Measurements from ENCODE around the gene ATP6V0A1.
A peak's percentile ranks its signal among the peaks of the same experiment; 100 is the strongest.
"Not testable (repeated sequence)": the region's sequence is repeated elsewhere in the genome, so short reads cannot be mapped to it uniquely, and the experiment has no call there.

Gene ATP6V0A1

DNA sequence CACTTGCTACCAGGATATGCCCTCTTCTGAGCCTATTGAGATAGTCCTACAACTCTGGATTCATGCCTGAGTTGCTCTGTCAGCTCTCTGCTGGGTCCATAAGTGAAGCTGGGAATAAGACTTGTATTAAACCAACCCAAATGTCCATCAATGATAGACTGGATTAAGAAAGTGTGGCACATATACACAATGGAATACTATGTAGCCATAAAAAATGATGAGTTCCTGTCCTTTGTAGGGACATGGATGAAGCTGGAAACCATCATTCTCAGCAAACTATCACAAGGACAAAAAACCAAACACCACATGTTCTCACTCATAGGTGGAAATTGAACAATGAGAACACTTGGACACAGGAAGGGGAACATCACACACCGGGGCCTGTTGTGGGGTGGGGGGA lies 19.1 kb downstream of the ATP6V0A1 start:
- not testable (repeated sequence) for DNase-seq

GRCh38 chr17:42484304-42484703 lies 25.6 kb downstream of the ATP6V0A1 start:
- DNase-seq: peak; percentile 54

GRCh38 chr17:42485680-42486079 lies 27.0 kb downstream of the ATP6V0A1 start:
- DNase-seq: no peak

DNA sequence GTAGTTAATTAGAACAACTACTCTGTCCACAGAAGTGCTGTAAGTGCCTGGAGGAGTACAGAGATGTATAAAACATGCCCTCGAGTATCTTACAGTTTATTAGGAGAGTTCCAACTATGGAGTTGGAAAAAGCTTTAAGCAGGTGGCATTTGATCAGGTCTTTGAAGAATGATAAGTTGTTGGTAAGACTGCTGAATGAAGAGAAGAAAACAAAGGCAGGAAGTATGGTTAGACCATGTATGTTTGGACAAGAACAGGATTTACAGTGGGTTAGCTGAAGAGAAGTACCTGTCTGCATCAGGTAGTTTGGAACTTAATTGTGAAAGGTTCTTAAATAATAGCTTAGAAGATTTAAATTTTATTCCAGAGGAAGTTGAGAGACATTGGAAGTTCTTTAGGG lies 29.4 kb downstream of the ATP6V0A1 start:
- DNase-seq: no peak

- DNase-seq: no peak
Observed at GRCh38 chr17:42493319-42493718, 34.6 kb downstream of the ATP6V0A1 start.

GRCh38 chr17:42494673-42495072 lies 36.0 kb downstream of the ATP6V0A1 start:
- DNase-seq: no peak

- no peak for DNase-seq
Observed at GRCh38 chr17:42498828-42499227, 40.1 kb downstream of the ATP6V0A1 start.

- no peak for DNase-seq
Observed at GRCh38 chr17:42502091-42502490, 43.4 kb downstream of the ATP6V0A1 start.

- no peak for DNase-seq
Observed at GRCh38 chr17:42502926-42503325, 44.2 kb downstream of the ATP6V0A1 start.

DNA sequence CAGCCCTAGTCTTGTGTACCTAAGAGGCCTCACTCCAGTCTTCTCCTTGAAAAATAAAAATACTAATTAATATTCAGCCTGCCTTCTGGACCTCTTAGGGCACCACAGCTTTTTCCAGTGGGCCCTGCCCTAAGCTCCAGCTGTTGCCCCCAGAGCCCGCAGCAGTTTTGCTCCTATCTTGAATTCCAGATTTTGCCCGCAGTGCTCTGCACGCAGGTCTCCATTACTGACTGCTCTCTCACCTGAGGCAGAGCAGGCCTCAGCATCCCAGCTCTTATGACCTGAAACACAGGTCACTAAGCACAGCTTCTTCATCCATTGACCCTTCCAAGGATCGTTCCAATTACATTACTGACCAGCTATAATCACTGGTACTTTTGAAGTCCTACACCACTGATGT lies 49.0 kb downstream of the ATP6V0A1 start:
- DNase-seq: no peak

GRCh38 chr17:42508426-42509165 lies 49.9 kb downstream of the ATP6V0A1 start:
- no peak for DNase-seq

GRCh38 chr17:42509409-42509808 lies 50.7 kb downstream of the ATP6V0A1 start:
- DNase-seq: no peak

DNA sequence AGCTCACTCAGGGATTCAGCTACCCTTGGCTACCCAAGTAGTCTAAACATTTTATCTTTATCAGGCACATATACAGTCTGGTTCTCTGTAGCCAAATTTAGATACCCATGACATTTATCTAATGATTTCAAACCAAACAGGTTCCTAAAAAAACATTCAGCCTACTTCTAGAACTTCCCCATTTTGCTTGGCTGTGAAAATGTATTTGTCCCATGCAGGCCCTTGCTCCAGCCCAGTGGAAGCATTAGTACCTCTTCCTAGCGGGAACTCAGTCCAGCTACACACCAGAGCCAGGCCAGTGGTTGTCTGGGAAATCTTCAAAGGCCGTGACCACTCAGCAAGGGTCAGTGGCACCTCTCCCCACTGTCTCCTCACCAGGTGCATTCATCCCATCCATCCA lies 51.2 kb downstream of the ATP6V0A1 start:
- no peak for DNase-seq

DNA sequence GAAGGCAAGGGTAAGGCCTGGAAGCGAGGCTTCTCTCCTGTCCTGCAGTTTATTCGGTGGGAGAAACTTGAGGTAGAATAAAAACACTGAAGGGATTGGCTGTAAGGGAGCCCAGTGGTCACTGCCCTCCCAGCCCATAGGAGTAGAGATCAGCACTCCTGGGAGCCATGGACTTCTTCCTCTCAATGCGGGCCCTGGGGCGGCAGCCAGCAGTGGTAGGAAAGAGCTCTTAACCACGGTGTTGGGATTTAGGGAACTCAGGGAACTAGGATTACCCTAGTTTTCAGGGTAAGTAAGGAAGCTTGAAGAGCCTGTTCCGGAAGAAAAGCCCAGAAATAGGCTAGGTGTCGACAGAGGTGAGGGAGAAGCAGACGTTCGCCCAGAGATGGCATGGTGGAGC lies 53.6 kb downstream of the ATP6V0A1 start:
- DNase-seq: no peak

DNA sequence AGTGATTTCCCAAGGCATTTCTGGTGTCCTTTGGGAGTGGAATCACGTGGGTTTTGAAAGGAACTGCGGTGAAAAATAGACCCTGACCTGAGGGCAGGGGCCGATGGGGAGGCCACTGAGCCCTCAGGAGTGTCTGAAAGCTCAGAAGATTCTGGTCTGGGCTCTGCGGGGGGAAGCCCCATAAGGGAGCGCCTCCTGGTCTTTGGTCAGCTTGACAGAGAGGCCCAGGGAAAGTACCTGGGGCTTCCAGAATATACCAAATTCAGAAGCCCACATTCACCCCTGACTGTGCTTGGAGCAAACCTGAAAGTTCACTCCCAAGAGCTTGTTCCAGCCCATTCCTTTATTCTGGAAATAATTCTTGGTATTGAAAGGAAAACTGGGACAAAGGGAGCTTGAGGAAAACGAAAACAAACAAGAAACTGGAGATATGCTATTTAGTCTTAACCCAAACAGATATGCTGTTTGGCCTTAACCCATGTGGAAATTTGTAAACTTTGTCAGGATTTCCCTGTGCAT lies 54.1 kb downstream of the ATP6V0A1 start:
- no peak for DNase-seq

DNA sequence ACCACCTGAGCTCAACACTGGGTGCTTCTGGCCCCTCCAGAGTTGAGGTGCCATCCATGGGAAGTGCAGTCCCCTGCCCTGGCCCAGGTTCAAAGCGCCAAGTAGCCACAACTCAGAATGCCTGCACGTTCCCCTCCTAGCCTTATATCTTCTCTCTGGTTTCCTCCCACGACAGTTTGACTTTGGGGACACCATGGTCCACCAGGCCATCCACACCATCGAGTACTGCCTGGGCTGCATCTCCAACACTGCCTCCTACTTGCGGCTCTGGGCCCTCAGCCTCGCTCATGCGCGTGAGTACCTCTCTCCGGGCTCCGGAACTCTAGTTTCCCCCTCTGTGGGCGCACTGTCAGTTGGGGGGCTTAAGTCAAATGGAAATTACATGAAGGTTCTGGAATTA lies 55.0 kb downstream of the ATP6V0A1 start:
- no peak for DNase-seq

- DNase-seq: no peak
Observed at GRCh38 chr17:42514279-42514678, 55.6 kb downstream of the ATP6V0A1 start.

- DNase-seq: no peak
Observed at GRCh38 chr17:42514867-42515266, 56.2 kb downstream of the ATP6V0A1 start.

GRCh38 chr17:42517516-42517915 lies 58.8 kb downstream of the ATP6V0A1 start:
- peak; percentile 86 for DNase-seq

DNA sequence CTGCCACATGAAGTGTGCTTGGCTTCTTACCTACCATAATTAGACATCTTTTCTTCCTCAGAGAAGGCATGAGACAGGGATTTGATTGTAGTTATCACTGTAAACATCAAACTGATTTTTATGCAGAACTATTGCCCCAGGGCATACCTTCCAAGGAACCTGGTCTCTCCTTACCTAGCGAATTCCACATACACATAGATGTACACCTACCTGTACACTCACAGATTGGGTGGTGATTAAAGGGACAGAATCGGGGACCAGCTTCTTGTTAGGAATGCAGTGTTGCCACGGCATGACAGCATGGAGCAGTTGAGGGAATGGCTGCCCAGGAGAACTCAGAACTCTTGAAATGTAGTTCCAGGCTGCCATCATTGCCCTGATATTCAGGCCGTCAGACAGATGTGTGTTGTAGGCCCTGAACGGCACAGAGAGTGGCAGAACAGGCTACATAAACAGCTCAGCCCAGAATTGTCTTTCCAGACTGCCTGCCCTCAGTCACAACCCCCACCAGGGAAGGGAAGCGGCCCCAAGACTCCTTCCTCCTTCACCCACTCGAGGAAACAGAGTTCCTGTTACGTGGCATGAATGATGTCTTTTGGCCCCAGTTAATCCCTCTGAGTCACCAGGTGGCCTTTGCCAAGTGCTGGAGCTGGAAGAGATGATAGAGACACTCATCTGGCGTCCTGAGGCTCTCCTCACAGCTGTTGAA lies 59.5 kb downstream of the ATP6V0A1 start:
- no peak for DNase-seq

DNA sequence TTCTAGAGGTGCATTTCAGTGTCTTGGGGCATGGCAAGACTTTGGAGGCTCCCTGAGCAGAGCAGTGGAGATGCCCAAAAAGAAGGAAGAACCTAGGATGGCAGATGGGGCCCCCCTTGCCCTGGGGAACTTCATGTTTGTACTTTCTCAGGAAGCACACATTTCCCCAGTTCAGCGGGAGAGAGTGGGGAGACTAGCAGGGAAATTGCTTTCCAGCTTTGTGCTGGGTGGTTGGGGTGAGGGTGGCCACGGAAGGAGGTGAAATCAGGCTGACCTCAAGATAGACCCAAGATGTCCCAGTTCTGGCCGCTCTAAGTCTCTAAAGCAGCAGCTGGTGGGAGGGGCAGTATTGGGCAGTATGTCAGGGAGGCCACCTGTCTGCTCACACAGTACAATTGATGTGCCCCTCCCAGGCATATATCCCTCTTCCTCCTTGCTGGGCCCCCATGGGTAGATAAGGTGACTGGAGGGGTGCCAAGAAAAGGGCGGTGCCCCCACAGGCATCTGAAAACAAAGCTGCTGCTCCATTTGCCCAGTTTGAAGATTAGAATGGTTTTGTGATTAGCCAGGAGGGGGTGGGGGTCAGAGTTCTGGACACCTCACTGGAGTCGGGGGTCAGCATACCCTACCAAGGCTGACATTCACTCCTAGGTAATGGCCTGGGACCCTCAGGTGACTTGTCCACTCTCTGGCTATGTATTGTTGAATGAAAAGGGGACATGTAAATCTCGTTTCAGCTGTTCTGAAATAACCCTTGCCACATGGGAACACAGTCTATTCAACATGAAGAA lies 60.3 kb downstream of the ATP6V0A1 start:
- no peak for DNase-seq

DNA sequence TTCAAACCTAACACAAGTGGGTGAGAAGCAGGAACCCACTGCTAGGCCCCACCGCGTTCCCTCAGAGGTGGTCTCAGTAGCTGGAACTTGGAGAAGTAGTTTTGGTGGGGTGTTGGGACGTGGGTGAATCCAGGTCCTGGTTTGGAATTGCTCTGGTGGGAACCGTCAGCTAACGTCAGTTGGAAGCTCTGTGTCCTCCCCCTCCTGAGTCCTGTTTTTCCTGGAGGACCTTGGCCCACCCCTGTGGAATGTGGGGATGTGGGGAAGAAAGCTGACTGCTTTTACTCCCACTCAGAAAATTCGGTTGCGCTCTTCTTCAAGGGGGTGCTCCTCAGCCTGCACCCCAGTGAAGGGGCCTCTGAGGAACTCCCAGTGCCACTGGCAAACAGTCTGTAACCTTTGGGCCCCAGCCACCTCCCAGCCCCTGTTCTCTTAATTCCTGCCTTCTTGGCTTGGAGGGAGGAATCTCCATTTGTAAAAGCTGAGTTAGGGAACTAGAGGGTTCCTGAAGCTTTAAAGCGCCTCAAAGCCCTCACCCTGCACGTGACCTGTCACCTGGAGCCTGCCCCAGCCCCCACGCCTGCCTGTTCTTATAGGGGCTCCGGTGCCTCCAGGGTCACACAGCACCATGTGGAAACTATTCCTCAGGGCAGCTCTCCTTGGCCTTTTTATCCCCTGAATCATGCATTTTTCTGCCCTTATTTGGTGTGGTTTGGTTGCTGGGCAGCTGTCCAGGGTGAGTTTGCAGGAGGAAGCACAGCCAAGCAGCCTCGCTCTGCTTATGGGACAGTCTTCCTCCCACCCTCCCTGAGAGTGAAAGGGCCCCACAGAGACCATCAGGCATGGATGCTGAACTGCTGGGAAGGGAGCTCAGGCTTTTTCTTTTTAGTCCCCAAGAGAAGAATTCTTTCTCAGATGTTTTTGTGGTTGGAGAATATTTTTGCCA lies 61.1 kb downstream of the ATP6V0A1 start:
- no peak for DNase-seq
